Transverse colon (tissue), 4 donors: Measurements from ENCODE around the gene TGIF2. TPM values are rescaled to one million over a fixed set of nuclear protein-coding genes. Genes with fewer than 3 reads are reported as not detected.
A peak's percentile ranks its signal among the peaks of the same experiment; 100 is the strongest.

Experiments used
- DNase-seq: peaks from one replicate; pipeline ENCODE4 v3.0.0-alpha.2; 2019
- H3K27ac ChIP-seq, 4 donors: fragments of 200-600 bp; sonication (generic); 2 replicates each; pipeline ENCODE4 v1.5.1; 2016 to 2018; ENCODE audit warnings: inconsistent platforms in 4 of 4
- H3K27me3 ChIP-seq: fragments of 200-600 bp; sonication (generic); 2 replicates; pipeline ENCODE4 v1.5.1; 2017; ENCODE audit warnings: inconsistent platforms
- H3K36me3 ChIP-seq, 4 donors: fragments of 200-600 bp; sonication (generic); 2 replicates each; pipeline ENCODE4 v1.5.1; 2017 to 2019; ENCODE audit warnings: inconsistent platforms in 4 of 4
- H3K4me1 ChIP-seq, 4 donors: fragments of 200-600 bp; sonication (generic); 2 replicates each; pipeline ENCODE4 v1.5.1; 2017 to 2020; ENCODE audit warnings: inconsistent platforms in 4 of 4
- H3K4me3 ChIP-seq, 4 donors: fragments of 200-600 bp; sonication (generic); 1 replicate in 1 of 4; 2 replicates in 3 of 4; pipeline versions ENCODE4 v1.5.1 to v1.6.1; 2017 to 2019; ENCODE audit warnings: inconsistent platforms in 4 of 4
- H3K9me3 ChIP-seq, 2 donors: fragments of 200-600 bp; sonication (generic); 2 replicates each; pipeline ENCODE4 v1.5.1; 2017 to 2019; ENCODE audit warnings: inconsistent platforms in 2 of 2
- EP300 ChIP-seq: sonication (generic); formaldehyde crosslinking; IDR thresholded peaks from one replicate; pipeline ENCODE4 v1.6.1; 2017; ENCODE audit warnings: antibody characterized with exemption, low read depth
- POLR2A ChIP-seq: fragments of 450-650 bp; IDR thresholded peaks from one replicate; pipeline ENCODE4 v1.6.1; 2016; ENCODE audit warnings: antibody characterized with exemption, mild to moderate bottlenecking, moderate library complexity
- POLR2AphosphoS5 ChIP-seq, 3 donors: sonication (generic); formaldehyde crosslinking; IDR thresholded peaks; one replicate each; pipeline ENCODE4 v1.6.1; 2016; ENCODE audit warnings: antibody characterized with exemption in 3 of 3
- WGBS, 2 donors: methylation state at CpG; one replicate each; pipeline ENCODE4 v1.1.5; 2018; ENCODE audit warnings: low coverage in 1 of 2; 5-methylcytosine and 5-hydroxymethylcytosine counted together
- in situ Hi-C, 4 donors: fragments of 200-750 bp; cut with MboI; loops; one replicate each; pipeline versions ENCODE4 v1.15.0 to v1.15.1; 2017; ENCODE audit warnings: low sequenced_read_pairs in 3 of 4, low pct_ligation_motif_present in 1 of 4, low pct_unique_long_range_greater_than_20kb in 1 of 4
- intact Hi-C: fragments of 100-400 bp; cut with DNase I; formaldehyde crosslinking; loops from one replicate; pipeline ENCODE4 v1.15.1; 2023; ENCODE audit warnings: low total_unique reads
- total RNA-seq, 4 donors: library from RNA; depleted of rRNA; stranded (reverse); fragments of >200 nt; gene quantifications; one replicate each; pipeline ENCODE4 v1.1.0, GENCODE V29; 2016
- TF ChIP-seq, protein P1 (sequence below), 5 experiments: fragments of 200-600 bp in 3 of 5; fragments of 450-650 bp in 2 of 5; sonication (generic) in 3 of 5; IDR thresholded peaks; 1 replicate in 2 of 5; 2 replicates in 3 of 5; pipeline ENCODE4 v1.5.1; 2016 to 2017; ENCODE audit warnings: antibody characterized with exemption in 5 of 5, inconsistent platforms in 3 of 5, mild to moderate bottlenecking in 2 of 5, moderate library complexity in 1 of 5

Gene TGIF2
- total RNA-seq, 4 donors from 2014 or later, result 0.75 to 130 (median 3.9) TPM

DNA sequence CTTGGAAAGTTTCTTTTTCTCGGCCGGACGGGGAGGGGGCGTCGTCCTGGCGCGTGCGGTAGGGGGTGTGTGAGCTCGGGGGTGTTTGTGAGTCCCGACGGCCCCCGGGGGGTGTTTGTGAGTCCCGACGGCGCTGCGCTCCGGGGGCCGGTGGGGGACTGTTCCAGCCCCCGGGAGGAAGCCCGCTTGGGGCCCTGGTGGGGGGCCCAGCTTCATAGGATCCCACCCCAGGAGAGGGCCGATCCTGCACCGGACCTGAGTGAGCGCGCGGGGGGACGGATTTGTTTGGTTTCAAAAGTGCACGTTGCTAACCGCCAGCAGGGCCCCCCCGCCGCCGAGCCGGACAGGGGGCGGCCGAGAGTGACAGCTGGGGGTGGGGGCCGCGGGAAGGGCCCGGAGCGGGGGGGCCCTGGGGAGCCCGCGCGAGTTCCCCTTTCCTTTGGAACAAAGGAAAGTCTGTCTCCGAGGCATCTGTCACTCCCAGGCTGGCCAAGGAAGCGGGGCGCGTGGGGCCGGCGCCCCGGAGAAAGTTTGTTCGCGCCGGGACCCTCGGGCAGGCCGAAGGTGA, 485 bp downstream of the TGIF2 start:
- intact Hi-C loops, result no loop called here
- in situ Hi-C loops, result loop anchor here in 1 of 4 donors (25.0 kb wide), 1 partner anchor 188 kb away; the partner anchor contains the start of gene DSN1
- H3K9me3 ChIP-seq, result no peaks in the 10 kb centered on the region
- peak; percentile 54 for DNase-seq
- WGBS, 2 donors, result 1% methylated on average over 37 of the region's 53 CpGs; no CpG with 5 or more reads in 1 of the 2 donors
- H3K4me3 ChIP-seq, result peak overlapping the region; percentile 59 to 81 (median 76)
- H3K27me3 ChIP-seq, result no peaks in the 10 kb centered on the region
- H3K36me3 ChIP-seq, result no peaks in the 10 kb centered on the region
- H3K4me1 ChIP-seq, result peaks cover 11 to 31% (median 26%) of the 10 kb centered on the region in 4 donors
- peak overlapping the region; percentile 89 to 97 (median 92) for H3K27ac ChIP-seq
- TF ChIP-seq, protein P1, sequence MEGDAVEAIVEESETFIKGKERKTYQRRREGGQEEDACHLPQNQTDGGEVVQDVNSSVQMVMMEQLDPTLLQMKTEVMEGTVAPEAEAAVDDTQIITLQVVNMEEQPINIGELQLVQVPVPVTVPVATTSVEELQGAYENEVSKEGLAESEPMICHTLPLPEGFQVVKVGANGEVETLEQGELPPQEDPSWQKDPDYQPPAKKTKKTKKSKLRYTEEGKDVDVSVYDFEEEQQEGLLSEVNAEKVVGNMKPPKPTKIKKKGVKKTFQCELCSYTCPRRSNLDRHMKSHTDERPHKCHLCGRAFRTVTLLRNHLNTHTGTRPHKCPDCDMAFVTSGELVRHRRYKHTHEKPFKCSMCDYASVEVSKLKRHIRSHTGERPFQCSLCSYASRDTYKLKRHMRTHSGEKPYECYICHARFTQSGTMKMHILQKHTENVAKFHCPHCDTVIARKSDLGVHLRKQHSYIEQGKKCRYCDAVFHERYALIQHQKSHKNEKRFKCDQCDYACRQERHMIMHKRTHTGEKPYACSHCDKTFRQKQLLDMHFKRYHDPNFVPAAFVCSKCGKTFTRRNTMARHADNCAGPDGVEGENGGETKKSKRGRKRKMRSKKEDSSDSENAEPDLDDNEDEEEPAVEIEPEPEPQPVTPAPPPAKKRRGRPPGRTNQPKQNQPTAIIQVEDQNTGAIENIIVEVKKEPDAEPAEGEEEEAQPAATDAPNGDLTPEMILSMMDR (IDR thresholded peaks at IDR 0.05), result peak in 1 of 5 experiments; percentile 17
- TF ChIP-seq EP300 (no peak), POLR2A (no peak), POLR2AphosphoS5 (IDR thresholded peaks at IDR 0.05) (no peak)

DNA sequence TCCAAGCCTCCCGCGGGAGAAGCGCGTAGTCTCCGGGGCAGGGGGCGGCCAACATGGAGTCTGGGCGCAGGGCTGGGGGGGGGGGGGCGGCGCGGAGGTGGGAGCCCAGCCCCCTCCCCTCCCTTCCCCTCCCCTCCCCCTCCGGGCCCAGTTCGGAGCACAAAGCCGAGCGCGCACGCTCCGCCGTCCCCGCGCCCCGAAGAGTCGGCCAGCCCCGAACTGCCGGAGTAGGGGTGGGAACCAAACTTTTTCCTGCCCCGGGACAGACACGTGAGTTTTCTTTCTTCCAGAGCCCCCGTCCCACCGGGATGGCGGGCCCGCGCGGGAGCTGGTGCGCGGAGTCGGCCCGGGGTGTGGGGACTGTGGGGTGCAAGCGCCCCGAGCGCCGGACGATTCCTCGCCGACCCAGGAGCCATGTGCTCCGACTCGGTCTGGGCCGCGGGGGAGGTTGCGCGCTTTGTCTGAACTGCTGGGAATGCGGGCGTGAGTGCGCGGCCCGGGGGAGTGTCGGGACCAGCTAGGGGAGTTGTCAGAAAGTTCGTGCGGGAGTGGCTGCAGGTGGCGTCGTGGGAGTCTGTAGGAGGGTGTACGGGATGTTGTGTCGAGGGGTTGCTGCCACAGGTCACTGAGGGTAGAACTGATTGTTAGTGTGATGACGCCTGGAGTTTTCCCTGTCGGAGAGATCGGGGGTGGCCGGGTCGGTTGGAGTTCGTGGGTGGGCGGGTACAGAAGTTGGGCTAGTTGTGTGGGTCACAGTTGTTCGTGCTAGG, 1.2 kb downstream of the TGIF2 start:
- DNase-seq, result peak; percentile 68
- Histone ChIP-seq H3K9me3 (no peaks in the 10 kb centered on the region), H3K27me3 (no peaks in the 10 kb centered on the region), H3K27ac (peak overlapping the region; percentile 89 to 97 (median 92)), H3K4me3 (peak overlapping the region; percentile 59 to 81 (median 76)), H3K36me3 (peaks cover 0 to 3% (median 0%) of the 10 kb centered on the region in 4 donors), H3K4me1 (peaks cover 11 to 31% (median 26%) of the 10 kb centered on the region in 4 donors)
- TF ChIP-seq POLR2AphosphoS5 (IDR thresholded peaks at IDR 0.05) (peak in 2 of 3 donors; percentile 7 to 41), EP300 (no peak), POLR2A (peak; percentile 17)
- TF ChIP-seq, protein P1 (IDR thresholded peaks at IDR 0.05), result peak in 1 of 5 experiments; percentile 8
- intact Hi-C loops, result no loop called here
- in situ Hi-C loops, result loop anchor here in 1 of 4 donors (25.0 kb wide), 1 partner anchor 188 kb away; the partner anchor contains the start of gene DSN1
- 1% methylated on average over 39 of the region's 69 CpGs; no CpG with 5 or more reads in 1 of the 2 donors for WGBS, 2 donors

DNA sequence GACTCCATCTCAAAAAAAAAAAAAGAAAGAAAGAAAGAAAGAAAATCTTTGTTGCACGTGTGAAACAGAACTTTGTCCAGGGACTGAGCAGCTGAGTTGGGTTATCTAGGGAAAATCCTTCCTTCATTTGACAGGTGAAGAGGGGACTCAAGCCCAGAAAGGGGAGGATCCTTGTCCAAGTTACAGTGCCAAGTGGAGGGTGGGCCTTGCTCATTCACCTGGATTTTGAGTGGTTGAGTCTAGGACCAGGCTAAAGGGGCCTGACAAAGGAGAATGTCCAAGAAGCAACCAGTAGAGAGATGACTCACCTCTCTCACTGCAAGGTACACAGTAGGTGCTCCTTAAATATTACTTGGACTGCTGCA, 2.7 kb downstream of the TGIF2 start:
- H3K4me1 ChIP-seq, result peaks cover 11 to 31% (median 26%) of the 10 kb centered on the region in 4 donors
- H3K36me3 ChIP-seq, result peaks cover 0 to 10% (median 0%) of the 10 kb centered on the region in 4 donors
- no peak for TF ChIP-seq POLR2A
- TF ChIP-seq EP300, result no peak
- TF ChIP-seq POLR2AphosphoS5 (IDR thresholded peaks at IDR 0.05), result no peak
- TF ChIP-seq, protein P1 (IDR thresholded peaks at IDR 0.05), result no peak
- 57 to 71% methylated on average over 1 of the region's 1 CpG for WGBS, 2 donors
- DNase-seq, result no peak
- peak overlapping the region; percentile 89 to 97 (median 92) for H3K27ac ChIP-seq
- intact Hi-C loops (no loop called here), in situ Hi-C loops (no loop called here)
- no peaks in the 10 kb centered on the region for H3K9me3 ChIP-seq
- no peaks in the 10 kb centered on the region for H3K27me3 ChIP-seq
- H3K4me3 ChIP-seq, result no peak overlapping the region

DNA sequence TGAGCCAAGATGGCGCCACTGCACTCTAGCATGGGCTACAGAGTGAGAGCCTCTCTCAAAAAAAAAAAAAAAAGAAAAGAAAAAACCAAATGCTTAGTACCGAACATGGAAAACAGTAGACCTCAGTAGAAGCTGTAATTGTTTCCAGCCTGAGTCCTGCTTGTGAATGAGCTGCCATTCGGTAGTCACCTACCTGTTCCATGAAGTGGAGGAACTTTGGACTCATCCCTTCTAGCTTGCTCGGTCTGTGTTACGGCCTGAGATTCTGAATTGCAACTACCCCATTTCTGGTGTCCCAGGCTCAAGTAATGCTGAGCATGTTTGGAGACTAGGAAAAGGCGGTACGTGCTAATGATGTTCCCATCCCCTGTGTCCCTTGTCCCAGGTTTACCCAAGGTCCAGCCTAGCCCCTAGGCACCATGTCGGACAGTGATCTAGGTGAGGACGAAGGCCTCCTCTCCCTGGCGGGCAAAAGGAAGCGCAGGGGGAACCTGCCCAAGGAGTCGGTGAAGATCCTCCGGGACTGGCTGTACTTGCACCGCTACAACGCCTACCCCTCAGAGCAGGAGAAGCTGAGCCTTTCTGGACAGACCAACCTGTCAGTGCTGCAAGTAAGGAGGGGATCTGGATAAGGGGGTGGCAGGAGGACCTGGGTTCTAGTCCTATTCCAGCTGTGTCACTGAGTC, 5.1 kb downstream of the TGIF2 start:
- no peaks in the 10 kb centered on the region for H3K27me3 ChIP-seq
- no peak overlapping the region for H3K4me3 ChIP-seq
- intact Hi-C loops, result no loop called here
- H3K4me1 ChIP-seq, result peaks cover 8 to 25% (median 23%) of the 10 kb centered on the region in 4 donors
- no peak for TF ChIP-seq EP300
- no peak for TF ChIP-seq POLR2AphosphoS5 (IDR thresholded peaks at IDR 0.05)
- no peak for TF ChIP-seq POLR2A
- TF ChIP-seq, protein P1 (IDR thresholded peaks at IDR 0.05), result no peak
- in situ Hi-C loops, result no loop called here
- H3K36me3 ChIP-seq, result peaks cover 0 to 15% (median 0%) of the 10 kb centered on the region in 4 donors
- H3K9me3 ChIP-seq, result no peaks in the 10 kb centered on the region
- WGBS, 2 donors, result 98 to 100% methylated on average over 2 to 15 of the region's 15 CpGs
- H3K27ac ChIP-seq, result no peak overlapping the region
- DNase-seq, result no peak
